GM21447 (cell line): ENCODE results near the gene ZNRF4.

Experiments
- ATAC-seq: cut with Tn5 transposase; IDR thresholded peaks from one replicate; pipeline ENCODE4 v1.9.1; 2021; ENCODE audit not compliant: unreplicated experiment

ZNRF4 gene

DNA sequence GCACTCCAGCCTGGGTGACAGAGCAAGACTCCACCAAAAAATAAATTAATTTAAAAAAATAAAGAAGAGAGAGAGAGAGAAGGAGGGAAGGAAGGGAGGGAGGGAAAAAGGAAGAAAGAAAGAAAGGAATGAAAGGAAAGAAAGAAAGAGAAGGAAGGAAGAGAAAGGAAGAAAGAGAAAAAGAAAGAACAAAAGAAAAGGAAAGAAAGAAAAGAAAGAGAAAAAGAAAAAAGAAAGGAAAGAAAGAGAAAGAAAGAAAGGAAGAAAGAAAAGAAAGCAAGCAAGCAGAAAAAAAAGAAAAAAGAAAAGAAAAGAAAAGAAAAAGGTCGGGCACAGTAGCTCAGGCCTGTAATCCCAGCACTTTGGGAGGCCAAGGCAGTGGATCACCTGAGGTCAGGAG lies 14.9 kb upstream of the ZNRF4 start:
- no peak for ATAC-seq

DNA sequence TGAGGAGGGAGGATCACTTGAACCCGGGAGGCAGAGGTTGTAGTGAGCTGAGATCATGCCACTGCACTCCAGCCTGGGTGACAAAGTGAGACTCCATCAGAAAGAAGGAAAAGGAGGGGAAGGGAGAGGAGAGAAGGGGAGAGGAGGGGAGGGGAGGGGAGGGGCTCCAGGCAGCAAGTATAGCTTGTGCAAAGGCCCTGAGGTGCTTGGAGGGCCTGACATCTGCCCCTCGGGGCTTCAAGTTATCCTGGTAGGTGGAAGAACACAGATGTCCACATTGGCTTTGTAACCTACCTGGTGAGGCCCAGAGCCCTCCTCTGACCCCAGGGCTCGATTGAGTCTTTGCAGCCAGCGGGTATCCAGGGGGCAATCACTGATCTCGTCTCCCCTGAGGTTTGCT lies 11.5 kb upstream of the ZNRF4 start:
- ATAC-seq, result no peak

DNA sequence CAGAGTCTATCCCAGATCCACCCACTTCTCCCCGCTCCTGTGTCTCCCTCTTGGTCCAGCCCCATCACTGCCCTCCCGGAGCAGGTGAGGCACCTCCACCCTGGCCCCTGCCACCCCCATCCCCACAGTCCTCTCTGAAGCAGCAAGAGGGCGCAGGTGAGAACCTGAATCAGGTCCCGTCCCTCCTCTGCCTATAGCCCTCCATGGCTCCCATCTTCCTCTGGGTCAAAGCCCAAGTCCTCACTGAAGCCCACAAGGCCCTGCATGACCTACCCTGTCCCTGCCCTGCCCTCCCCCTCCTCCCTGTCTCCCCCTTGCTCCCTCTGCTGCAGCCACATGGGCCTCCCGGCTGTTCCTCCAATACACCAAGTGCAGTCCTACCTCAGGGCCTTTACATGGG lies 10.8 kb upstream of the ZNRF4 start:
- no peak for ATAC-seq

DNA sequence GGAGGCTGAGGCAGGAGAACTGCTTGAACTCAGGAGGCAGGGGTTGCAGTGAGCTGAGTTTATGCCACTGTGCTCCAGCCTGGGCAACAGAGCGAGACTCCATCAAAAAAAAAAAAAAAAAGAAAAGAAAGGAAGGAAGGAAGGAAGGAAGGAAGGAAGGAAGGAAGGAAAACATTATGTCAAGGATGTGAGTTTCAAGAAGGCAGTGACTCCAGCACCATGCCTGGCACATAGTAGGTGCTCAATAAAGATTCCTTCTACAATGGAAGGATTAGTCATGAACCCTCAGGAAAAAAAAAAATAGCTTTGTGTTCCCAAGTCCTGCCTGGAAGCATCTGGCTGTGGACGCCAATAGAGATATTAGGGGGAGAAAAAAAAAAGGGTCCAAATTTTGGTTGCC lies 10.1 kb upstream of the ZNRF4 start:
- ATAC-seq, result no peak

DNA sequence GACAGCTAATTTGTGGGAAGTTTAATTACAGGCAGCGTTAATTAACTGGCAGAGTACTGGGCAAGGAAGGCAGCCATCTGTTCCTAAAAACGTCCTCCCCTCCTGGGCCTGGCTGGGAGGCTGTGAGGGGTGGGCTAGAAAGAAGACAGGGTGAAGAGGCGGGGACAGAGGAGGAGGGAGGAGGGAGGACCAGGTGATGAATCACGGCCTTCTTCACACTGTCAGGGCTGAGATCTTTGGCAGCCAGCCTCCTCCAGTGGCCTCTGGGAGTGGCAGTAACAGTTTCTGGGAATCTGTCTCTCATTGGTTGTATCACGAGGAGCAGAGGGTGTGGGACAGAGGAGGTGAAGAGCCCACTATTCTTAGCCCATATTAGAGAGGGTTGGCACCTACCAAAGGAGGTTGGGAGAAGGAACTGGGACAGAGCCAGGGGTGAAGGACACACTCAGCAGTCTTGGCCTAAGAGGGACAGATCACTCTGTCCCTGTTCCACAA lies 9.6 kb upstream of the ZNRF4 start:
- no peak for ATAC-seq

DNA sequence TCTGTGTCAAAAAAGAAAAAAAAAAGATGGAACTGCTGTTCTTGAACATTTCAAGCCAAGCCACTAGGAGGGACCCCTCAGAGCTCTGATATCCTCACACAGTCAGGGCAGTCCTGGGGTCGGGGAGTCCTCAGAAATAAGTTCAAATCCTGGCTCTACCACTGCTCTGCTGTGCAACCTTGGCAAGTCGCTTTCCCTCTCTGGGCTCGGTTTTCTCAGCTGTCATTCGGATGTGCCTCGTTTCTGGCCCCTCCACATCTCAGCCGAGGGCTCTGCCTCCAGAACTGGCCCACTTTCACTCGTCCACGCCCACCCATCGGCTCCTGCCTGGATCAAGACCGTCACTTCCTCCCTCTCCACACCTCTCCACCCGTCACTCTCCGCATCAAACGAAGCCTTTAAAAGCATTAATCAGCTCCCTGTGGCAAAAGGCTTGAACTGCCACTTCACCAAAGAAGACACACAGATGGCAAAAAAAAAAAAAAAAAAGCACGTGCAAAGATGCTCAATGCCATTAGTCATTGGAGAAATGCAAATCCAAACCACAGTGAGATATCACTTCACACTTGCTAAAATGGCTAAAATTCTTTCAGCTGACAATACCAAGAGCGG lies 7.4 kb upstream of the ZNRF4 start:
- no peak for ATAC-seq

DNA sequence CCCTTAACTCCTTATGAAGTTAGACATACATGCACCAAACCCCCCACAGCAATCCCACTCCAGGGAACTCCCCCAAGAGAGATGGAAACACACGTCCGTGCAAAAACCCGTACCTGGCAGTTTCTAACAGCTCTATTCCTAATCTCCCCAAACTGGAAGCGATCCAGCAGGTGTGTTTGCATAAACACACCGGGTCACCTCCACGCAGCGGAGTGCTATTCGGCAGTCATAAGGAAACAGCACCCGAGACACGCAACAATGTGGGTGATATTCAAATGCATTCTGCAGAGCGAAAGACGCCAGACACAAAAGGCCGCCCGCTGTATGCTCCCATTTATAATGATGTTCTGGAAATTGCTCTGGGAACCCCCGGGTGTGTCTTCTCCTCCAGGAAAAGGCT lies 6.8 kb upstream of the ZNRF4 start:
- ATAC-seq, result no peak

DNA sequence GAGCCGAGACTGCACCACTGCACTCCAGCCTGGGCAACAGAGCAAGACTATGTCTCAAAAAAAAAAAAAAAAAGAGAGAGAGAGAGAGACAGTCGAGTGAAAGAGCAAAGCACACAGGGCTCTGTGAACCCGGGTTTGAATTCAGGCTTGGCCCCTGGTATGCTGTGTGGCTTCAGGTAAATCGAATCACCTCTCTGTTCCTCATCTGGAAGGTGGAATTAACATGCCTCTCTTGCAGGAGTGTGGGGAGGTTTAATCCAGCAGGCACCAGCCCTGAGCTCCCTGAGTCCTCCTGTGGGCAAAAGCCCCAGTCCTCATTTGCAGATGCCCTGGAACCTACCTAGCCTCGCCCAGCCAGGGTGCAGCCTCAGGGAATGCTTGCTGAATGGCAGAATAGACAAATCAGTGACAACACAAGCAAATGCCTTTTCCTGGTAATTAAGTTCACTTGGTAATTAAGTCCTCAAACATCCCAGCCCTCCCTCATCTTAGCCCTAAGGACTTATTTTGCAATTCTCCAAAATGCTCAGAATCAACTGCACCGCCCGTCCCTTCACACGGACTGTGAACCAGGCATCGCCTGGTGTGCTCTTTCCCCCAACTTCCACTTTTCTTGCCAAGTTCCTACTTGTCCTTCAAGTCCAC lies 4.6 kb upstream of the ZNRF4 start:
- ATAC-seq, result no peak

DNA sequence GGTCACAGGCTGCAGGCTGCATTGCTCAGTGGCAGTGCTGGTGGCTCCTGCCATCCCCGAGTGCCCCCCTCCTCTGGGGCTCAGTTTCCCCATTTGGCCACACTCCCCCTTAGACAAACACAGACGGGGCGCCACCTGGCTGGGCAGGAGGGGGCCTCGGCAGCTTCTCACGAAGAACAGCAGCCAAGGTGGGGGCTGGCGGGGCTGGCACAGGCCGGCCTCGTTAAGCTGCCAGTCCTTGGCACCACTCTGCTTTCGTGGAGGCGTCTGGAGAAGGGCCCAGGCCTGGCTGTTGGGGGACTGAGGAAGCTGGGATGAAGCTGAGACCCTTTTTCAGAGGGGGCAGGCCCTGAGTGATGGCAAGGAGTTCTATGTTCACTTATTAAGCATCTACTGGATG lies 3.7 kb upstream of the ZNRF4 start:
- no peak for ATAC-seq

DNA sequence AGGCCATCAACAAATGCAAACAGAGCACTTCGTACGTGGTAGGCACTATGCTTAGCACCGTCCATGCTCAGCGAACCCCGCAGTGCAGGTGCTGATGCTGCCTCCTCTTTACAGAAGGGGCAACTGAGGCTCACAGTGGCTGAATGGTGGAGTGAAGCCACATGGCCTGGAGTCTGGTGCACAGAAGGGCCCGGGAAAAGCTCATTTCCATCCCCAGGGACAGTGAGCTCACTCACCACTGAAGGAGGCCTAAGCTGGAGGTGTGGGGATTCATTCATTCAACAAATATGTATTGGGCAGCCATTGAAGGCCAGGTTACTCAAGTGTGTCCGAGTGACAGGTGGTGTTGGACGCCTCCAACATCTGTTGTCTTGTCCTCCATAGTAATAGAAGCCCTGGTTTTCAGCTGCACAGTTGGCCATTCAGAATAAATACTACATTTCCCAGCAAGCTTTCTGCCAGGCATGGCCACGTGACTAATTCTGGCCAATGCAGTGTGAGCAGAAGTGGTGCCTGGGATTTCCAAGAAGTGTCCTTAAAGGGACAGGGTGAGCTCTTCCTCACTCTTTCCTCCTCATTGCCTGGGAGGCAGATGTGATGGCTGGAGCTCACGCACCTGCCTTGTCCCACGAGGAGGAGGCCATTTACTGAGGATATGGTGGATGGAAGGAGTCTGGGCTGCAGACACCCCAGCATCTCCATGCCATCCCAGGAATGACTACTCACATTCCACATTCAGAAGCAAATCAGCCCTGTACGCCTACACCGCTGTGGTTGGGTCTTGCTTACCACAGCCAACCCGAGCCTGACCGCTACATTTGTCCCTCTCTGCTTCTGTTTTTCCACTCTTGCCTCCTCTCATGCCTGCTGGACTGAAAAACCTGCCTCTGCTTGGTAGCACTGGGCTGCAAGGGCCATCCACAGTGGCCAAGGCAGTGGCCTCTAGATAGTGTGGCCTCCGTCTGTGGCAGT lies 2.3 kb upstream of the ZNRF4 start:
- no peak for ATAC-seq

DNA sequence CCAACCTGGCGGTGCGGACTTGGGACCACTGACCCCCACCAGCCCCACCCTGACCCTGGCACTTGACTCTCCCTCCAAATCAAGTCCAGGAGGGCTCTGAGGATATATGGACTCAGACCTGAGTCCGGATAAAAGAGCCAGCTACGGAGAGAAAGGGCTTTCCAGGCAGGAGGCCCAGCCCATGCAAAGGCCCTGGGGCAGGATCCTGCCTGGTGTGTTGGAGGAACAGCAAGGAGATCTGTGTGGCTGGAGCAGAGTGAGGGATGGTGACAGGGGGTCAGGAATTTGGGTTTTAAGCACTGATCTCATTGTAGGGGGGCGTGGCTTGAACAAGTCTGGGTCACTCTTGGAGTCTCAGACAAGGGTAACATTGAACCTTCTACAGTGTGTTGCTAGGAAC lies 474 bp upstream of the ZNRF4 start:
- ATAC-seq, result no peak

DNA sequence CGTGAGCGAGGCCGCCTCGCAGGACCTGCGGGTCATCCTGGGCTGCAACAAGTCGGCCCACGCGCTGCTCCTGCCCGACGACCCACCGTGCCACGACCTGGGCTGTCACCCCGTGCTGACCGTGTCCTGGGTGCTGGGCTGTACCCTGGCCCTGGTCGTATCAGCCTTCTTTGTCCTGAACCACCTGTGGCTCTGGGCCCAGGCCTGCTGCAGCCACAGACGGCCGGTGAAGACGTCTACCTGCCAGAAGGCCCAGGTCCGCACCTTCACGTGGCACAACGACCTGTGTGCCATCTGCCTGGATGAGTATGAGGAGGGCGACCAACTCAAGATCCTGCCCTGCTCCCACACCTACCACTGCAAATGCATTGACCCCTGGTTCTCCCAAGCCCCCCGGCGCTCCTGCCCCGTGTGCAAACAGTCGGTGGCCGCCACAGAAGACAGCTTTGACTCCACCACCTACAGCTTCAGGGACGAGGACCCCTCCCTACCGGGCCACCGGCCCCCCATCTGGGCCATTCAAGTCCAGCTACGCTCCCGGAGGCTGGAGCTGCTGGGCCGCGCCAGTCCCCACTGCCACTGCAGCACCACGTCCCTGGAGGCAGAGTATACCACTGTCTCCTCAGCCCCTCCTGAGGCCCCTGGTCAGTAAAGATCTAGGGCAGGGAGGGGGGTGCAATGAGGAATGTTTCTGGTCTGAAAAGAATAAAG lies 1.1 kb downstream of the ZNRF4 start:
- no peak for ATAC-seq

DNA sequence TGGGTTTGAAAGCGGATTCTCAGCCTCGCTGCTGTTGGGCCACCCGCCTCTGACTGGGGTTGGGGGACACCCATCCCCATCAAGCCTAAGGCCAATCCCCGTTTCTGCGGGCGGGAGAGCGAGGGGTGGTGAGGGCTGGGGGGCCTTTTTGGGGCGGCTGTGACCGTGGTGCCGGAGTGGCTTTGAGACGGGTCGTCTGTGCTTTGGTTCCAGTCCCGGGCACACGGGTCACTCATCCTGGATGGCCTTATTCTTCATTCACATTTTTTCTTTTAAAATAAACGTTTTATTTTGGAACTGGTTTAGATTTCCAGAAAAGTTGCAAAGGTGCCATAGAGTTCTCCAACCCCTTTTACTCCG lies 1.6 kb downstream of the ZNRF4 start:
- ATAC-seq, result no peak

DNA sequence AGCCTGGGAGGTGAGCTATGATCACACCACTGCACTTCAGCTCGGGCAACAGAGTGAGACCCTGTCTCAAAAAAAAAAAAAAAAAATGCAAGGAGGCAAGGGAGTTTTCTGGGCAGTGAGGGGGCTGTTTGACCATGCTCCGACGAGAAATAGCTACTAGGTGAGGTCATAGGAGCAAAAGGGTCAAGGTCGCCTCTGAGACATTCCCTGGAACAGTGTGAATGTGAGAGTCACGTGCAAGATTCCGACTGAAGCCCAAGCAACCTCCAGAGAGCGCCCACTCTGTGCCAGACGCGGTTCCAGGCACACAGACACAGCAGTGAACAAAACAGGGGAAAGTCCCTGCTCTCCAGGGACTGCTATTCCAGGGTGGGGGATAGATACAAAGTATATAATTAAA lies 2.5 kb downstream of the ZNRF4 start:
- no peak for ATAC-seq

DNA sequence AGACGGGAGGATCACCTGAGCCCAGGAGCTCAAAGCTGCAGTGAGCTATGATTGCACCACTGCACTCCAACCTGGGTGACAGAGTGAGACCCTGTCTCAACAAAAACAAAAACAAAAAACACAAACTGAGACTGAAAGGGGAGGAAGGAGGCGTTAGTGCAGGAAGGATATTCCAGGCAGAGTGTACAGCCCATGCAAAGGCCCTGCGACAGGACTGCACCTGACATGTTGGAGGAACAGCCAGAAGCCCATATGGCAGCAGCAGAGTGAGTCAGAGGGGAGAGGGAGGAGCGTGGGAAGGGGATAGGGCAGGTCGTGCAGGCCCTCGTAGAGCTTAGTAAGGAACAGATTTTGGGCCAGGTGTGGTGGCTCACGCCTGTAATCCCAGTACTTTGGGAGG lies 3.2 kb downstream of the ZNRF4 start:
- no peak for ATAC-seq

DNA sequence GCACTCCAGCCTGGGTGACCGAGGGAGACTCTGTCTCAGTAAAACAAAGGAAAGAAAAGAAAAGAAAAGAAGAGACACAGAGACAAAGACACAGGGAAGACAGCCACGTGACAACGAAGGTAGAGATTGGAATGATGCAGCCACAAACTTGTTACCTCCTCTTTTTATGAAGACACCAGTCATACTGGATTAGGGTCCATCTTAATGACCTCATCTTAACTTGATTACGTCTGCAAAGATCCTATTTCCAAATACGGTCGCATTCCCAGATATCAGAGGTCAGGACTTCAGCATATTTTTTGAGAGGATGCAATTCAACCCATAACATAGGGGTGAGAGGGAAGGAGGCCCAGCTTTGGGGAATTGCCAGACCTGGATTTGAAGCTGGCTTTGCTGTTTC lies 4.1 kb downstream of the ZNRF4 start:
- no peak for ATAC-seq

DNA sequence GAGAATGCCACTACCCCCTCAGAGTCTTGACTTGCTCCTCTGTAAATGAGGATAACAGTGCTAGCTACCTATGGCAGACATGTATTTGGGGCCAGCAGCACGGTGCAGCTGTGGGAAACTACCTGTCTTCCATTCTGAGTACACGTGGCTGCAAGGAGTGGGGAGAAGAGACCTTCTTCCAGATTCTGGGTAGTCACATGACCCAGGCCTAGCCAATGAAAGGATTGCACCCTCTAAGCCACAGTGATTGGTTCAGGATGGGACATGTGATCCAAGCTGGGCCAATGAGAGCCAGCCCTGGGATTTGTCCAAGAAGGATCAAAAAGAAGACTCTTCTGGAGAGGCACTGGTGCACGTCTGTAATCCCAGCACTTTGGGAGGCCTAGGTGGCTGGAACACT lies 5.5 kb downstream of the ZNRF4 start:
- ATAC-seq, result no peak

DNA sequence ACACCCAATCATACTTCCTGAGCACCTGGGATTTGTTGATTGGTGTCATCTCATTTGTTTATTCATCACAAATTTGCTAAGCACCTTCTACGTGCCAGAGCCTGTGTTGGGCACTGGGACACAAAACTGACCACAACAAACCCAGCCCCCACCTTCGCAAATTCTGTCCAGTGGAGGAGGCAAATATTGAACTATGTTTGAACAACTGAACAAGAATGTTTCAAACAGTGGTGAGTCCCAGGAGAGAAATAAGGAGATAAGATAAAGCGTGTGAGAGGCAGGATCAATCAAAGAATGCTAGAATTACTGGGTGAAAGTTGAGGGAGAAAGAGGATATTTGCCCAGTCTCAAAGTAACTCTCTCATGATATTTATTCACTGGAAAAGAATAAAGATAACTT lies 8.7 kb downstream of the ZNRF4 start:
- ATAC-seq, result no peak

DNA sequence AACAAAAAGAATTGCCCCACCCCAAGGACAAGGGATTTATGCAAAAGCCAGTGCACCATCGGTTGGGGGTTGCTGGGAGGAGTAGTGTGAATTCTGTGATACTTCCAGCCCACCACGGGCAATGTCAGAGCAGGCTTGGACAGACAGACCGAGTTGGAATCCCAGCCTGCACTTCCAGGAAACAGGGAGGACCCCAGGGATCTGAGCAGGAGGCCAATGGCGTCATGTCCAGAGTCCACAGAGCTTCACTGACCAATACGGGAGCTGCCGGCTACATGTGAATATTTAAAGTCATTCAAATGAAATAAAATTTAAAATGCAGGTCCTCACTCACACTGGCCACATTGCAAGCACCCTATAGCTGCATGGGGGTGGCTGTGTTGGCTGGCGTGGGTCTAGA lies 10.9 kb downstream of the ZNRF4 start:
- no peak for ATAC-seq

DNA sequence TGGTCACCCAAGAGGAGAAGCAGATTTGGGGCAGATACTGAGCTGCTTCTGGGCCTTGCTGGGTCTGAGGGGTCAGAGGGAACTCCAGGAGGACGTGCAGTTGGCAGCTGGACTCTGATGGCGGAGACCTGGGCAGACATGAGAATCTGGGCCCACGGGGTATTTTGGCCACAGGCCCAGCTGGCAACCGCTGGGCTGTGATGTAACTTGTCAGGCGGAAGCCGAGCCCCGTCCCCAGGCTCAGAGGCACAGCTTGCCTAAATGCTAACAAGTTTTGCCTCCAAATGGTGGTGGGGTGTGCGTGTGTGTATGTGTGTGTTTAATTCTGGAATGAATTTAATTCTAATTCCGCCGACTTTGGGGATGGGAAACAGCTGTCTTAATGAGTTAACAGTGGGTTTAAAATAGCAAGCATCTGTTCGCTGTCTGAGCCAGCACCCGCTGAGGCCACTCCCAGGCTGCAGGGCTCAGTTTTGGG lies 11.6 kb downstream of the ZNRF4 start:
- ATAC-seq, result no peak

DNA sequence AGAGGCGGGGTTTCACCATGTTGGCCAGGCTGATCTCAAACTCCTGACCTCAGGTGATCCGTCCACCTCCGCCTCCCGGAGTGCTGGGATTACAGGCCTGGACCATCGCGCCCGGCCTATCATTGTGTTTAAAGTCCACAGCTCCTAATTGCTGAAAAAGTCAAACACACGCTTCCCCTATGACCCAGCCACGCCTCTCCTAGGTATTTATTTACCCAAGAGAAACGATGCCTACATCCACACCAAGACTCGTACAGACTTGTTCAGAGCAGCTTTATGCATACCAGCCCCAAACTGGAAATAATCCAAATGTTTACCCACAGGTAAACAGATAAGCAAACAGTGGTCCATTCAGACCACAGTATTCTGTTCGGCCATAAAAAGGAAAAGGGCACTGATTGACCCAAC lies 15.1 kb downstream of the ZNRF4 start:
- no peak for ATAC-seq
